Loucy (cell line): ENCODE measurements around the gene TRPT1.

ENCODE experiments used
- EZH2phosphoT487 ChIP-seq: fragments of 200-600 bp; IDR thresholded peaks from 2 replicates; pipeline ENCODE4 v1.6.1; 2018; ENCODE audit warnings: antibody characterized with exemption, mild to moderate bottlenecking, moderate library complexity, borderline replicate concordance
- TF ChIP-seq, protein P1 (sequence below): fragments of 200-600 bp; sonication (generic); conservative IDR thresholded peaks from 2 replicates; pipeline ENCODE4 v1.5.1; 2014; ENCODE audit warnings: mild to moderate bottlenecking, antibody characterized with exemption, low read length

DNA sequence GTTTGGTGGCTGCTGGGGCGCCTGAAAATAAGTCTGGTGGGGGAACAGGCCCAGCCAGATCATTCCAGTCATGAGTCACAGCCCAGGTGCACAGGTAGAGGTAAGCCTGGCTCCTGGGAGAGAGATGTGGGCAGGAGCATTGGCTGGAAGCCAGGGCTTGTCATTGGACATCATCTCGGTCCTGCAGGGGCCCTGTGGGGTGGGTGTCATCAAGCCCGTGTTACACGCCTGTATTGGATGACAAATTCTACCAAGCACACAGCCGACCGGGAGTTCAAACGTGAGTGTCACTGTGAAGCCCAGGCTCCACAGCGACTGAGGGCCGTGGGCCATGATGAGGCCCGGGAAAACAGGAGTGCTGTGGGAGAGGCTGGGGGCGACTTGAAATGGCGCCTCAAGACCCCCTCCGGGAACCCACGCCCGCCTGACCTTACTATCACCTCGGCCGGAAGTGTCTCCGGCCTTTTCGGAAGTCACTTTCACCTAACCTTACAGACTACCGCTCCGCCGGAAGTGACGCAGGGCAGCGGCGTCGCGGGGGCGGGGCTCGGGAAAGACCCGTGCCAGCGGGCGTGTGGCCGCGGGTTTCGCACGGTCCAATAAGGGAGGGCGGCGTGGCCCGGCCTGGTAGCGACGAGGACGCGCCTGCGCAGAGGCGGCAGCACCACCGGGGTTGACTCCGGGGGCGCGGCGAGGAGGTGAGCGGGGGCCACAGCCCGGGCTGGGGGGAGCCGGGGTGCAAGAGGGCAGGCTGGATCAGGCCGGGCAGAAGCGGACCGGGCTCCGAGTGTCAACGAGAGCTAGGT, 14.7 kb upstream of the TRPT1 start, which contains the start of gene FKBP2:
- TF ChIP-seq, protein P1, sequence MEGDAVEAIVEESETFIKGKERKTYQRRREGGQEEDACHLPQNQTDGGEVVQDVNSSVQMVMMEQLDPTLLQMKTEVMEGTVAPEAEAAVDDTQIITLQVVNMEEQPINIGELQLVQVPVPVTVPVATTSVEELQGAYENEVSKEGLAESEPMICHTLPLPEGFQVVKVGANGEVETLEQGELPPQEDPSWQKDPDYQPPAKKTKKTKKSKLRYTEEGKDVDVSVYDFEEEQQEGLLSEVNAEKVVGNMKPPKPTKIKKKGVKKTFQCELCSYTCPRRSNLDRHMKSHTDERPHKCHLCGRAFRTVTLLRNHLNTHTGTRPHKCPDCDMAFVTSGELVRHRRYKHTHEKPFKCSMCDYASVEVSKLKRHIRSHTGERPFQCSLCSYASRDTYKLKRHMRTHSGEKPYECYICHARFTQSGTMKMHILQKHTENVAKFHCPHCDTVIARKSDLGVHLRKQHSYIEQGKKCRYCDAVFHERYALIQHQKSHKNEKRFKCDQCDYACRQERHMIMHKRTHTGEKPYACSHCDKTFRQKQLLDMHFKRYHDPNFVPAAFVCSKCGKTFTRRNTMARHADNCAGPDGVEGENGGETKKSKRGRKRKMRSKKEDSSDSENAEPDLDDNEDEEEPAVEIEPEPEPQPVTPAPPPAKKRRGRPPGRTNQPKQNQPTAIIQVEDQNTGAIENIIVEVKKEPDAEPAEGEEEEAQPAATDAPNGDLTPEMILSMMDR, result no peak
- TF ChIP-seq EZH2phosphoT487, result no peak
